Measurements from ENCODE around the gene NOX5. TPM values are rescaled to one million over a fixed set of nuclear protein-coding genes. Genes with fewer than 3 reads are reported as not detected.

NOX5 gene
- total and polyA plus RNA-seq, 8 donors = under 0.01 to 0.92 (median 0.18) TPM; not detected in 2

- Histone ChIP-seq H3K27ac (no peak overlapping the region), H3K36me3 (no peaks in the 10 kb centered on the region), H3K4me3 (no peak overlapping the region), H3K4me1 (peaks cover 0 to 15% (median 14%) of the 10 kb centered on the region in 4 donors), H3K27me3 (peaks cover 0 to 19% (median 0%) of the 10 kb centered on the region in 3 donors), H3K9me3 (no peaks in the 10 kb centered on the region)
- WGBS, 5 donors = 84 to 91% (median 88%) methylated on average over 7 of the region's 7 CpGs
- intact Hi-C loops (cut with DNase I; ENCODE audit: low total_unique reads) = no loop called here
- no peak for DNase-seq
- TF ChIP-seq POLR2A (IDR thresholded peaks at IDR 0.05) = no peak
- no peak for TF ChIP-seq POLR2AphosphoS5 (IDR thresholded peaks at IDR 0.05)
- no peak for TF ChIP-seq CTCF (IDR thresholded peaks at IDR 0.05)
- no peak for TF ChIP-seq EP300 (IDR thresholded peaks at IDR 0.05)
Observed at GRCh38 chr15:69069996-69070395, 55.5 kb downstream of the NOX5 start.

GRCh38 chr15:69070396-69070795 is 55.9 kb downstream of the NOX5 start:
- H3K27ac ChIP-seq = no peak overlapping the region
- TF ChIP-seq EP300 (IDR thresholded peaks at IDR 0.05) (no peak), CTCF (IDR thresholded peaks at IDR 0.05) (no peak), POLR2AphosphoS5 (IDR thresholded peaks at IDR 0.05) (no peak), POLR2A (IDR thresholded peaks at IDR 0.05) (no peak)
- no peak overlapping the region for H3K4me3 ChIP-seq
- peaks cover 0 to 19% (median 18%) of the 10 kb centered on the region in 4 donors for H3K4me1 ChIP-seq
- DNase-seq = no peak
- no peaks in the 10 kb centered on the region for H3K9me3 ChIP-seq
- H3K27me3 ChIP-seq = peaks cover 0 to 19% (median 0%) of the 10 kb centered on the region in 3 donors
- H3K36me3 ChIP-seq = no peaks in the 10 kb centered on the region
- WGBS, 5 donors = 81 to 100% (median 86%) methylated on average over 1 of the region's 1 CpG
- intact Hi-C loops (cut with DNase I; ENCODE audit: low total_unique reads) = no loop called here

DNA sequence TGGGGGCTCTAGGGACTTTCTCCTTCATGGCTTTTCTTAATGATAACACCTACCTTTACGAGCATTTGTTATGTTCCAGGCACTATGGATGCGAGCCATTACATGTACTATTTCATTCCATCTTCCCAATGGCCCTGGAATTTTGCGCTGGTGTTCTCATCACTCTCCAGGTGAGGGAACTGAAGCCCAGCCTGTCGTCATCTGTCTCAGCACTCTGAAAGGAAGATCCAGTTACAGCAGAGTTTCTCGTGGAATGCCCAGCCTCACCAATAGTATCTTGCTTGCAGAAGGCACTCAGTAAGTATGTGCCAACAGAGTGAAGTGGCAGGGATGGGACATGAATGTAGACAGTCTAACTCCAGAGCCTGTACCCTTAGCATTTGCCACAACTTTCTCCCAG is 56.8 kb downstream of the NOX5 start:
- peaks cover 0 to 19% (median 0%) of the 10 kb centered on the region in 3 donors for H3K27me3 ChIP-seq
- H3K27ac ChIP-seq = no peak overlapping the region
- no peak overlapping the region for H3K4me3 ChIP-seq
- DNase-seq = no peak
- intact Hi-C loops (cut with DNase I; ENCODE audit: low total_unique reads) = no loop called here
- H3K4me1 ChIP-seq = peaks cover 0 to 25% (median 24%) of the 10 kb centered on the region in 4 donors
- TF ChIP-seq CTCF (IDR thresholded peaks at IDR 0.05) (no peak), POLR2AphosphoS5 (IDR thresholded peaks at IDR 0.05) (no peak), POLR2A (IDR thresholded peaks at IDR 0.05) (no peak), EP300 (IDR thresholded peaks at IDR 0.05) (no peak)
- H3K9me3 ChIP-seq = no peaks in the 10 kb centered on the region
- WGBS, 5 donors = 82 to 92% (median 90%) methylated on average over 5 of the region's 5 CpGs
- H3K36me3 ChIP-seq = no peaks in the 10 kb centered on the region

GRCh38 chr15:69072906-69073305 is 58.4 kb downstream of the NOX5 start:
- no peak overlapping the region for H3K4me3 ChIP-seq
- no peak overlapping the region for H3K27ac ChIP-seq
- peaks cover 0 to 25% (median 24%) of the 10 kb centered on the region in 4 donors for H3K4me1 ChIP-seq
- no peaks in the 10 kb centered on the region for H3K36me3 ChIP-seq
- TF ChIP-seq POLR2A (IDR thresholded peaks at IDR 0.05) = no peak
- no peak for TF ChIP-seq POLR2AphosphoS5 (IDR thresholded peaks at IDR 0.05)
- no peak for TF ChIP-seq CTCF (IDR thresholded peaks at IDR 0.05)
- no peak for TF ChIP-seq EP300 (IDR thresholded peaks at IDR 0.05)
- 95 to 98% (median 97%) methylated on average over 2 of the region's 2 CpGs for WGBS, 5 donors
- no peaks in the 10 kb centered on the region for H3K9me3 ChIP-seq
- H3K27me3 ChIP-seq = peaks cover 0 to 19% (median 0%) of the 10 kb centered on the region in 3 donors
- intact Hi-C loops (cut with DNase I; ENCODE audit: low total_unique reads) = no loop called here
- no peak for DNase-seq

Measured in stomach (tissue), 9 donors.